ENCODE results near the gene CYP4V2. TPM values are rescaled to one million over a fixed set of nuclear protein-coding genes. Genes with fewer than 3 reads are reported as not detected.

CYP4V2 gene
- total and polyA plus RNA-seq, 2 experiments from 2014 or later, result 12.2 to 24.6 TPM

DNA sequence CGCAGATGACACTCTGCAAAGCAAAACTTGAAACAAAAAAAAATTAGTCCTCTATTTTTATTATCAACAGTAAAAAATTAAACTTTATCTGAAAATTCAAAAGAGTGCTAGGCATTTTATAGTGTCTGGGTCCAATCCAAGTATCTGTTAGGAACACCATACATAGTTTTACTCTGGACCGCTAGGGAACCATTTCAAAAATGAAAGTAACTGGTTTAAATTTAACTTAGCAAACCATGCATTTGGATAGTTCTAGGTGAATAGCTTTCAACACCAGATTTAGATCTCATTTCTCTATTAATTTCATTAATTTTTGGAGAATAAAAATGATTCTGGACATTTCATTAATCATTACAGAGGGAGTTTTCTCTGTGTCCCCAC, 37.1 kb downstream of the CYP4V2 start:
- DNase-seq (ENCODE audit: low spot score), result no peak
- TF ChIP-seq, protein P1, sequence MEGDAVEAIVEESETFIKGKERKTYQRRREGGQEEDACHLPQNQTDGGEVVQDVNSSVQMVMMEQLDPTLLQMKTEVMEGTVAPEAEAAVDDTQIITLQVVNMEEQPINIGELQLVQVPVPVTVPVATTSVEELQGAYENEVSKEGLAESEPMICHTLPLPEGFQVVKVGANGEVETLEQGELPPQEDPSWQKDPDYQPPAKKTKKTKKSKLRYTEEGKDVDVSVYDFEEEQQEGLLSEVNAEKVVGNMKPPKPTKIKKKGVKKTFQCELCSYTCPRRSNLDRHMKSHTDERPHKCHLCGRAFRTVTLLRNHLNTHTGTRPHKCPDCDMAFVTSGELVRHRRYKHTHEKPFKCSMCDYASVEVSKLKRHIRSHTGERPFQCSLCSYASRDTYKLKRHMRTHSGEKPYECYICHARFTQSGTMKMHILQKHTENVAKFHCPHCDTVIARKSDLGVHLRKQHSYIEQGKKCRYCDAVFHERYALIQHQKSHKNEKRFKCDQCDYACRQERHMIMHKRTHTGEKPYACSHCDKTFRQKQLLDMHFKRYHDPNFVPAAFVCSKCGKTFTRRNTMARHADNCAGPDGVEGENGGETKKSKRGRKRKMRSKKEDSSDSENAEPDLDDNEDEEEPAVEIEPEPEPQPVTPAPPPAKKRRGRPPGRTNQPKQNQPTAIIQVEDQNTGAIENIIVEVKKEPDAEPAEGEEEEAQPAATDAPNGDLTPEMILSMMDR (IDR thresholded peaks at IDR 0.05; ENCODE audit: poor library complexity), result no peak
- TF ChIP-seq EZH2phosphoT487 (IDR thresholded peaks at IDR 0.05; ENCODE audit: low read depth, severe bottlenecking, unreplicated experiment) (no peak), EZH2 (IDR thresholded peaks at IDR 0.05; ENCODE audit: borderline replicate concordance) (no peak)
- no peaks in the 10 kb centered on the region for H3K9me3 ChIP-seq (ENCODE audit: low read depth)
- no peak overlapping the region for H3K4me3 ChIP-seq
- H3K36me3 ChIP-seq (replicated peaks; ENCODE audit: insufficient read depth, low read depth), result no peaks in the 10 kb centered on the region
- 73% methylated on average over 2 of the region's 2 CpGs for WGBS (ENCODE audit: low lambda C conversion rate, missing lambda C conversion rate)
- H3K27me3 ChIP-seq, result no peaks in the 10 kb centered on the region
- H3K4me1 ChIP-seq (ENCODE audit: insufficient read depth), result no peaks in the 10 kb centered on the region
- H4K20me1 ChIP-seq (ENCODE audit: insufficient read depth, poor library complexity, severe bottlenecking), result no peaks in the 10 kb centered on the region
- H3K27ac ChIP-seq, result no peak overlapping the region
- no peaks in the 10 kb centered on the region for H3K9me2 ChIP-seq (replicated peaks; ENCODE audit: insufficient read depth)
- peak overlapping the region; percentile 57 for H3K4me2 ChIP-seq
- no peak overlapping the region for H2AFZ ChIP-seq
- no peaks in the 10 kb centered on the region for H3K79me2 ChIP-seq

GRCh38 chr4:186234367-186234766, 43.0 kb downstream of the CYP4V2 start:
- 79% methylated on average over 2 of the region's 2 CpGs for WGBS (ENCODE audit: low lambda C conversion rate, missing lambda C conversion rate)
- no peaks in the 10 kb centered on the region for H3K36me3 ChIP-seq (replicated peaks; ENCODE audit: insufficient read depth, low read depth)
- H3K79me2 ChIP-seq, result no peaks in the 10 kb centered on the region
- no peak overlapping the region for H3K4me3 ChIP-seq
- H3K9me2 ChIP-seq (replicated peaks; ENCODE audit: insufficient read depth), result no peaks in the 10 kb centered on the region
- no peaks in the 10 kb centered on the region for H3K9me3 ChIP-seq (ENCODE audit: low read depth)
- no peaks in the 10 kb centered on the region for H4K20me1 ChIP-seq (ENCODE audit: insufficient read depth, poor library complexity, severe bottlenecking)
- no peak for DNase-seq (ENCODE audit: low spot score)
- H3K4me1 ChIP-seq (ENCODE audit: insufficient read depth), result no peaks in the 10 kb centered on the region
- H3K27ac ChIP-seq, result no peak overlapping the region
- H3K27me3 ChIP-seq, result no peaks in the 10 kb centered on the region
- no peak for TF ChIP-seq EZH2phosphoT487 (IDR thresholded peaks at IDR 0.05; ENCODE audit: low read depth, severe bottlenecking, unreplicated experiment)
- no peak for TF ChIP-seq EZH2 (IDR thresholded peaks at IDR 0.05; ENCODE audit: borderline replicate concordance)
- TF ChIP-seq, protein P1 (IDR thresholded peaks at IDR 0.05; ENCODE audit: poor library complexity), result no peak
- no peak overlapping the region for H2AFZ ChIP-seq
- no peak overlapping the region for H3K4me2 ChIP-seq

GRCh38 chr4:186236126-186236525, 44.8 kb downstream of the CYP4V2 start:
- 89% methylated on average over 4 of the region's 4 CpGs for WGBS (ENCODE audit: low lambda C conversion rate, missing lambda C conversion rate)
- no peaks in the 10 kb centered on the region for H3K4me1 ChIP-seq (ENCODE audit: insufficient read depth)
- H3K27ac ChIP-seq, result no peak overlapping the region
- no peaks in the 10 kb centered on the region for H3K79me2 ChIP-seq
- H3K4me3 ChIP-seq, result no peak overlapping the region
- DNase-seq (ENCODE audit: low spot score), result no peak
- no peak for TF ChIP-seq EZH2 (IDR thresholded peaks at IDR 0.05; ENCODE audit: borderline replicate concordance)
- no peaks in the 10 kb centered on the region for H3K36me3 ChIP-seq (replicated peaks; ENCODE audit: insufficient read depth, low read depth)
- H4K20me1 ChIP-seq (ENCODE audit: insufficient read depth, poor library complexity, severe bottlenecking), result no peaks in the 10 kb centered on the region
- no peak overlapping the region for H3K4me2 ChIP-seq
- no peak overlapping the region for H2AFZ ChIP-seq
- no peaks in the 10 kb centered on the region for H3K27me3 ChIP-seq
- no peaks in the 10 kb centered on the region for H3K9me2 ChIP-seq (replicated peaks; ENCODE audit: insufficient read depth)
- no peaks in the 10 kb centered on the region for H3K9me3 ChIP-seq (ENCODE audit: low read depth)

GRCh38 chr4:186240452-186240847, 49.1 kb downstream of the CYP4V2 start:
- no peak overlapping the region for H2AFZ ChIP-seq
- H3K36me3 ChIP-seq (replicated peaks; ENCODE audit: insufficient read depth, low read depth), result no peaks in the 10 kb centered on the region
- H3K79me2 ChIP-seq, result no peaks in the 10 kb centered on the region
- no peaks in the 10 kb centered on the region for H3K9me3 ChIP-seq (ENCODE audit: low read depth)
- H3K4me1 ChIP-seq (ENCODE audit: insufficient read depth), result no peaks in the 10 kb centered on the region
- H3K27me3 ChIP-seq, result no peaks in the 10 kb centered on the region
- H3K4me3 ChIP-seq, result no peak overlapping the region
- TF ChIP-seq EZH2phosphoT487 (IDR thresholded peaks at IDR 0.05; ENCODE audit: low read depth, severe bottlenecking, unreplicated experiment), result no peak
- no peak for TF ChIP-seq EZH2 (IDR thresholded peaks at IDR 0.05; ENCODE audit: borderline replicate concordance)
- TF ChIP-seq, protein P1 (IDR thresholded peaks at IDR 0.05; ENCODE audit: poor library complexity), result no peak
- DNase-seq (ENCODE audit: low spot score), result no peak
- 88% methylated on average over 7 of the region's 7 CpGs for WGBS (ENCODE audit: low lambda C conversion rate, missing lambda C conversion rate)
- H3K9me2 ChIP-seq (replicated peaks; ENCODE audit: insufficient read depth), result no peaks in the 10 kb centered on the region
- H4K20me1 ChIP-seq (ENCODE audit: insufficient read depth, poor library complexity, severe bottlenecking), result no peaks in the 10 kb centered on the region
- no peak overlapping the region for H3K4me2 ChIP-seq
- no peak overlapping the region for H3K27ac ChIP-seq

Measured in hepatocyte (in vitro differentiated cells).